GM19455 (cell line): Measurements from ENCODE around the gene SMARCD2.
"Not testable (repeated sequence)": the region's sequence is repeated elsewhere in the genome, so short reads cannot be mapped to it uniquely, and the experiment has no call there.

Experiments
- ATAC-seq: cut with Tn5 transposase; IDR thresholded peaks from one replicate; pipeline ENCODE4 v1.9.1; 2021; ENCODE audit not compliant: unreplicated experiment

The SMARCD2 gene

GRCh38 chr17:63842540-63843386 is at the start of gene SMARCD2:
TSS of gene SMARCD2 (minus strand) at chr17:63842685. CDS start at chr17:63842674, 11 bp downstream.
- ATAC-seq, result peak; percentile 67

DNA sequence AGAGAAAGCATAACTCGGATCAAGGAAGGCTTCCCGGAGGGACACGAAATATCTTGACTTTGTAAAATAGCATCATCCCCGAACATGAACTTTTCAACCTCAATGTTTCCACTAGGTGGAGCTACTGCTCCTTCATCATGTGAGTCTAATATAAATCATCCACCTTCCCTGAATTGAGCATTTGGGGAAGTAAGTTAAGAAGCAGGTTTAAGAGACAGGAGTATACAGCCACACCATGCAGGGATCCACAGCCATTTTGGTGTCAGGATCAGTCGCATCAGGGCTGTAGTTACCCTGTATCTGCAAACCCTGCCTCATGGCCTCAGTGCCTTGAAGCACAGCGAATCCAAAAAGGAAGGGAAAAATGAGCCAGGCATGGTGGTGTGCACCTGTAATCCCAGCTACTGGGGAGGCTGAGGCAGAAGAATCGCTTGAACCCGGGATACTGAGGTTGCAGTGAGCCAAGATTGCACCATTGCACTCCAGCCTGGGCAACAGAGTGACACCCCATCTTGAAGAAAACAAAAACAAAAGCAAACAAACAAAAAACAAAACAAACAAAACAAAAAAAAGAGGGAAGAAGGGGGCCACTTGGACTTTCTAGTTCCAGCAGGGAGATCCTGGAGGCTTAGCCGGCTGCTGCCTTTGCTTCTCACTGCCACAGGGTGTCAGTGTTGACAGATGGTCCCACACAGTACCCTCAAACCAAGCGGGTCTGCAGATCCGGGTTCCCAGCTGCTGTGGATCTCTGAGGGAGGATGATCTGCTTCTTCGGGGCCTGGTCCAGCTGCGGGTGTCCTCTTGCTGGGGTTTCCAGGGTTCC is 46.8 kb upstream of the SMARCD2 start:
- ATAC-seq, result not testable (repeated sequence)

DNA sequence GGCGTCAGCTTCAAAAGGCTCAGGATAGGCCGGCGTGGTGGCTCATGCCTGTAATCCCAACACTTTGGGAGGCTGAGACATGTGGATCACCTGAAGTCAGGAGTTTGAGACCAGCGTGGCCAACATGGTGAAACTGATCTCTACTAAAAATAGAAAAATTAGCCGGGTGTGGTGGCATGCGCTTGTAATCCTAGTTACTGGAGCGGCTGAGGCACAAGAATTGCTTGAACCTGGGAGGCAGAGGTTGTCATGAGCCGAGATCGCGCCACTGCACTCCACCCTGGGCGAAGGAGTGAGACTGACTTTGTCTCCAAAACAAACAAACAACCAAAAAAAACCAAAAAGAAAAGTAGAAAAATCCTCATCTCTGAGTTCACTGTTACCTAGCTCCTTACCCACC is 42.6 kb upstream of the SMARCD2 start:
- ATAC-seq, result not testable (repeated sequence)

- ATAC-seq, result not testable (repeated sequence)
Measured at GRCh38 chr17:63882626-63883126, 40.2 kb upstream of the SMARCD2 start.

- no peak for ATAC-seq
Measured at GRCh38 chr17:63881935-63882601, 39.6 kb upstream of the SMARCD2 start, which contains the start of gene GH2. TSS of gene GH2 (minus strand) at chr17:63881944. CDS start at chr17:63881801, 143 bp downstream.

DNA sequence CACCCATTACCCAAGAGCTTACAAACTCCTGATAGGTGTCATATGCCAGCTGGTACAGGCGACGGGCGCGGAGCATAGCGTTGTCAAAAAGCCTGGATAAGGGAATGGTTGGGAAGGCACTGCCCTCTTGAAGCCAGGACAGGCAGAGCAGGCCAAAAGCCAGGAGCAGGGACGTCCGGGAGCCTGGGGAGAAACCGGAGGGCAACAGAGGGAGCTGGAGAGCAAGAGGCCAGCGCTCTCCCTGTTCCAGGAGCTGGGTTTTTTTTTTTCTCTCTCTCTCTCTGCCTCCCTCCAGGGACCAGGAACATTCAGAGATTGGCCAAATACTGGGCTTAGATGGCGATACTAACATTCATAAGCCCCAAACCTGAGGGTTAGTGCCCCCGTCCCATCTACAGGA is 38.9 kb upstream of the SMARCD2 start:
- not testable (repeated sequence) for ATAC-seq

- ATAC-seq, result no peak
Measured at GRCh38 chr17:63880706-63881105, 38.2 kb upstream of the SMARCD2 start.

DNA sequence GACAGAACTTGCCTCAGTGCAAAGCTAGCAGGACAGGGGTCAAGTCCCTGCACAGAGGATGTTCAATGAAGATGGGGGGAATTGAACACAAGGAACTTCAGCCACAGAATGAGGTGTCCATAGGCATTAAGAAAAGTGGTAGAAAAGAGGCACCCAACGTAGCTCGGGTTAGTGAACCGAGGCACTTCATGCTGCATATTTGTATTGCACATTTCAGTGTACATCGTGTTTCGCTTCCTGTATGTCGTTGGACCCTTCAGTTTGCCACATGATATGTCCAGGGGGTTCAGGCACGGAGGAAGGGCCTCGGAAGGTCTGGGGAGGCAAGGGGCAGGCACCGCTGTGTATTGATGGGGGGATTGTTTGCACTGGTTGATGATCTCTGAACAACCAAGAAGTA is 35.9 kb upstream of the SMARCD2 start:
- not testable (repeated sequence) for ATAC-seq

- ATAC-seq, result not testable (repeated sequence)
Measured at GRCh38 chr17:63874693-63875092, 32.2 kb upstream of the SMARCD2 start.

DNA sequence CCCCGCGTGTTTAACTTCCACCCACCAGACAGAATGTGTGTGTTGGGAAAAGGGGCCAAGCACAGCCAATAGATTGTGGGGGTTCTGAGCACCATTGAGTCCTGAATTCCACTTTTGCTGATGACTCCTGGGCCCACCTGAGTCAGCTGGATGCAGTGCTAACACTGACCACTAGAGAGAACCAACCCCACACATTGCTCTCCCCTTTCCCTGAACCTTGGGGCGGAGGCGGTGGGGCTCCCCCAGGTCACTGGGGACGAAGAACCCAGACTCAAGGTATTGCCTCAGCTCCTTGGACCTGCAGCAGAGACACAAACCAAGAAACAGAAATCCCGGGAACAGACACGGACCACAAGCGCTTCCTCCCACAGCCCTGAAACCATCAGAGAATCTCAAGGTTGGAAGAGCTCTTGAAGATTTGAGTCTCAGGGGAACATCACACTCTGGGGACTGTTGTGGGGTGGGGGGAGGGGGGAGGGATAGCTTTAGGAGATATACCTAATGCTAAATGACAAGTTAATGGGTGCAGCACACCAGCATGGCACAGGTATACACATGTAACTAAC is 31.7 kb upstream of the SMARCD2 start:
- not testable (repeated sequence) for ATAC-seq

GRCh38 chr17:63873577-63873976 is 31.1 kb upstream of the SMARCD2 start, which contains the start of gene CSH2:
TSS of gene CSH2 (minus strand) at chr17:63873677. CDS start at chr17:63873614, 63 bp downstream.
- not testable (repeated sequence) for ATAC-seq

- not testable (repeated sequence) for ATAC-seq
Measured at GRCh38 chr17:63871646-63872365, 29.3 kb upstream of the SMARCD2 start.

DNA sequence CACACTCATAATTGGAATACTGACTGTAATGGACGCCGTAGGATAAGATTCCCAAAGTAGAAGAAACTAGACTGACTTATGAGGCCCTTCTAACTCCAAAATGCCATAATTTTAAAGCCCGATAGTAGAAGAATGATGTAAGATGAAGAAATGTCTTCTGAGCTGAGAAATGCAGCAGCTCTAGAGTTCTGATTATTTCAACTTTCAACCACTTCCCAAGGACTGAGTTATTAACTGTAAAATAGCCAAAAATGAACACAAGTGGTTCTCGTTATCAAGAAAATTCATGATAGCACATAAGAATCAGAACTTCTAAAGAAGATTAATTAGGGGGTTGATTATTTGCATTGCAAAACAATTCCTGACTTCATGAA is 27.8 kb upstream of the SMARCD2 start:
- not testable (repeated sequence) for ATAC-seq

GRCh38 chr17:63869491-63870291 is 27.2 kb upstream of the SMARCD2 start:
- not testable (repeated sequence) for ATAC-seq

DNA sequence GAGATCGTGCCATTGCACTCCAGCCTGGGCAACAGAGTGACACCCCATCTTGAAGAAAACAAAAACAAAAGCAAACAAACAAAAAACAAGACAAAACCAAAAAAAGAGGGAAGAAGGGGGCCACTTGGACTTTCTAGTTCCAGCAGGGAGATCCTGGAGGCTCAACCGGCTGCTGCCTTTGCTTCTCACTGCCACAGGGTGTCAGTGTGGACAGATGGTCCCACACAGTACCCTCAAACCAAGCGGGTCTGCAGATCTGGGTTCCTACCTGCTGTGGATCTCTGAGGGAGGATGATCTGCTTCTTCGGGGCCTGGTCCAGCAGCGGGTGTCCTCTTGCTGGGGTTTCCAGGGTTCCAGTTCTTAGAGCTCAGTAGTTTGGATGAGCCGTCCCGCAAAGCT is 24.1 kb upstream of the SMARCD2 start:
- not testable (repeated sequence) for ATAC-seq

DNA sequence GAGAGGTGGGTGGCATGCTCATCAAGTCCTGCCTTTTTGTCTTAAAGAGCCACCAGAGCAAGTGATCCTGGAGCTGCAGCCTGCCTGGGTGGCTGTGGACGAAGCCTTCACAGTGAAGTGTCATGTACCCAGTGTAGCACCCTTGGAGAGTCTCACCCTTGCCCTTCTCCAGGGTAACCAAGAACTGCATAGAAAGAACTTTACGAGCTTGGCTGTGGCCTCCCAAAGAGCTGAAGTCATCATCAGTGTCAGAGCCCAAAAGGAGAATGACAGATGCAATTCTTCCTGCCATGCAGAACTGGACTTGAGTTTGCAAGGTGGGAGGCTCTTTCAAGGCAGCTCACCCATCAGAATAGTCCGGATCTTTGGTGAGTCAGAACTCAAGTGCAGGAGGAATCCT is 16.8 kb upstream of the SMARCD2 start:
- no peak for ATAC-seq

GRCh38 chr17:63856425-63856824 is 13.9 kb upstream of the SMARCD2 start:
- ATAC-seq, result not testable (repeated sequence)

- ATAC-seq, result no peak
Measured at GRCh38 chr17:63855185-63855584, 12.7 kb upstream of the SMARCD2 start.

DNA sequence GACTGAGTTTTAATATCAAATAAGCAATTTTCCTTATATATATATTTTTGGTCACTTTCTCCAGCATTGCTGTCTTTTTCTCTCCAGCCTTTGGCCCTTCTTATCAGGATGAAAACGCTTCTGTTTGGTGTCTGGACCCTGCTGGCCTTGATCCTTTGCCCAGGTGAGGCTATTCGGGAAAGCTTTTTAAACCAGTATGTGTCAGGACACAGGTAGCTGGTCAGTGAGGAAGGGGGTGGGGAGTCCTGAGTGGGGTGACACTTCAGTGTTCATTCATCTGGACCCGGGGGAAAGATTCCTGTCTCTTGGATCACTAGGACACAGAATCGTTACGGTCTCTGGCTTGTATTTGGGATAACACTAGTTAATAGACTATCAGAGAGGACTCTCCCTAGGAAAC is 12.2 kb upstream of the SMARCD2 start:
- ATAC-seq, result no peak
